Measurements from ENCODE around the gene SLC35F6.
"Not testable (repeated sequence)": the region's sequence is repeated elsewhere in the genome, so short reads cannot be mapped to it uniquely, and the experiment has no call there.

DNA sequence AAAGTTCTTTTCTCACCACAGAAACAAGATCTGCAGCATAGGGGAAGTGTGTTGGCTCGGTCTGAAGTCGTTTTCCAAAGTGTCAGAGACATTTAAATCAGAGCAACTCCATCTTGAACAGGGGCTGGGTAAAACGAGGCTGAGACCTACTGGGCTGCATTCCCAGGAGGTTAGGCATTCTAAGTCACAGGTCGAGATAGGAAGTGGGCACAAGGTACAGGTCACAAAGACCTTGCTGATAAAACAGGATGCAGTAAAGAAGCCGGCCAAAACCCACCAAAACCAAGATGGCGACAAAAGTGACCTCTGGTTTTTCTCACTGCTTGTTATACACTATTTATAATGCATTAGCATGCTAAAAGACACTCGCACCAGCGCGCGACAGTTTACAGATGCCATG is 3.1 kb upstream of the SLC35F6 start:
- TF ChIP-seq POLR2A, EP300 (IDR thresholded peaks at IDR 0.05): not testable (repeated sequence)
- TF ChIP-seq, protein P1, sequence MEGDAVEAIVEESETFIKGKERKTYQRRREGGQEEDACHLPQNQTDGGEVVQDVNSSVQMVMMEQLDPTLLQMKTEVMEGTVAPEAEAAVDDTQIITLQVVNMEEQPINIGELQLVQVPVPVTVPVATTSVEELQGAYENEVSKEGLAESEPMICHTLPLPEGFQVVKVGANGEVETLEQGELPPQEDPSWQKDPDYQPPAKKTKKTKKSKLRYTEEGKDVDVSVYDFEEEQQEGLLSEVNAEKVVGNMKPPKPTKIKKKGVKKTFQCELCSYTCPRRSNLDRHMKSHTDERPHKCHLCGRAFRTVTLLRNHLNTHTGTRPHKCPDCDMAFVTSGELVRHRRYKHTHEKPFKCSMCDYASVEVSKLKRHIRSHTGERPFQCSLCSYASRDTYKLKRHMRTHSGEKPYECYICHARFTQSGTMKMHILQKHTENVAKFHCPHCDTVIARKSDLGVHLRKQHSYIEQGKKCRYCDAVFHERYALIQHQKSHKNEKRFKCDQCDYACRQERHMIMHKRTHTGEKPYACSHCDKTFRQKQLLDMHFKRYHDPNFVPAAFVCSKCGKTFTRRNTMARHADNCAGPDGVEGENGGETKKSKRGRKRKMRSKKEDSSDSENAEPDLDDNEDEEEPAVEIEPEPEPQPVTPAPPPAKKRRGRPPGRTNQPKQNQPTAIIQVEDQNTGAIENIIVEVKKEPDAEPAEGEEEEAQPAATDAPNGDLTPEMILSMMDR (IDR thresholded peaks at IDR 0.05), result not testable (repeated sequence)

Data from ovary (tissue), 3 donors.